NCI-H524 (cell line): Measurements from ENCODE around the gene TNS3.

Source experiments
- DNase-seq, 2 experiments: peaks; one replicate each; lab custom pipeline; 2025; lab: John Stamatoyannopoulos, UW

Gene TNS3

GRCh38 chr7:47407136-47407535, 174.8 kb downstream of the TNS3 start:
- DNase-seq, result no peak

DNA sequence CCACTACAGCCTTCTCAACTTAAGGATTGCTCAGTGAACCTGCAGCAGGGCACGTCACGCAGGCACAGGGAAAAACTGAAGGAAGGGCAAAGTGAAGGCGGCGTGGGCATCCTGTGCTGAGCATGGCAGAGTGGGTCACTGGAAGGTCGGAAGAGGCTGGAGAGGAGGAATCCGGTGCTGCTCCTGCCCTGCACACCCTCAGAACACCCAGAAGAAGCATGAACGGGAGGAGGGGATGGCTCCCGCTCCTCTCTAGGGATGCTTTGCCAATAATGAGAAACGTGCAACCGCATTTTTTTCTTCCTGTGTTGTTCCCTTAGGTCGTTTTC, 175.1 kb downstream of the TNS3 start:
- DNase-seq, result no peak

- DNase-seq, result peak in 1 of 2 experiments; percentile 49
Observed at GRCh38 chr7:47405921-47406800, 175.8 kb downstream of the TNS3 start.

DNA sequence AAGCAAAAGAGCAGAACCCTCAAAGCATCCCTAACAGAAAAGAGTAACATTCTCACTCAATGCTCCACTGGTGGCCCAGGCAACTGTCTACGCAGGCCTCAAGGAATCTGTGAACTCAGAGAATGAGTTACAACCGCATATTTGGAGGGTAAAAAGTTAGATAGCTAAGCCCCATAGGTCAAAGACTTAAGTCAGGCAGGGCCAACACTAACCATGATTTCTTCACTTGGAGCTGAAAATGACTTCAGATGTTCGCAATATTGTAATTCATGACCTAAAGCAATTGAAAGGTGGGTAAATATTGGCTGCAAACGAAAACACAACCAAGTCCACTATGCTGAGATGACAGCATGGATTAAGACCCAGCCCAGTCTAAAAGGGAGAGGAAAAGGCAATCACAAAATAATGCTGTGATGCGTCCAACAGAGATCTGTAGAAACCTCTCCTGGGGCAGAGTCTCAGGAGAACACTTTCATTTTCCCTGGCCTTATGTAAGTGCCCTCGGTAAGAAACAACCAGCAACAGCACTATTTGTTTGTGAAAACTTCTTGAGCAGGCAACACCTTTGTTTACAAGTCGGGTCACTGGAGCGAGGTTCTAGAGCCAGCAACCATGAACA, 176.5 kb downstream of the TNS3 start:
- DNase-seq, result no peak

DNA sequence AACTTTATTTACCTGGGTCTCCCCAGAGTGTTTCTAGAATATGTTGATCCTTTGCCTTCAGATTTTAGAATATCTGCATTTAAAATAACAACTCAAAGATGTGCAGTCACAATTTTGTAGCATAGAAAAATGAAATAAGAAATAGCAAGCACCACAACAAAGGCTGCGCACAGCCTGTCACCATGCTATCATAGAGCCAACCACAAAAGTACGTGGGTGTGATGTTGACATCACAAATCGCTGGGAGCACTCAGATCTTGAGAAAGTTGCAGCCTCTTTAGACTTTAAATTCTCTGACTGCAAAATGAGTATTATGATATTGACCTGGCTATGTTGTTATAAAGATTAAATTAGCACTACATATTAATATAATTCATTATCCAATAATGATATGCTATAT, 177.9 kb downstream of the TNS3 start:
- DNase-seq, result no peak

DNA sequence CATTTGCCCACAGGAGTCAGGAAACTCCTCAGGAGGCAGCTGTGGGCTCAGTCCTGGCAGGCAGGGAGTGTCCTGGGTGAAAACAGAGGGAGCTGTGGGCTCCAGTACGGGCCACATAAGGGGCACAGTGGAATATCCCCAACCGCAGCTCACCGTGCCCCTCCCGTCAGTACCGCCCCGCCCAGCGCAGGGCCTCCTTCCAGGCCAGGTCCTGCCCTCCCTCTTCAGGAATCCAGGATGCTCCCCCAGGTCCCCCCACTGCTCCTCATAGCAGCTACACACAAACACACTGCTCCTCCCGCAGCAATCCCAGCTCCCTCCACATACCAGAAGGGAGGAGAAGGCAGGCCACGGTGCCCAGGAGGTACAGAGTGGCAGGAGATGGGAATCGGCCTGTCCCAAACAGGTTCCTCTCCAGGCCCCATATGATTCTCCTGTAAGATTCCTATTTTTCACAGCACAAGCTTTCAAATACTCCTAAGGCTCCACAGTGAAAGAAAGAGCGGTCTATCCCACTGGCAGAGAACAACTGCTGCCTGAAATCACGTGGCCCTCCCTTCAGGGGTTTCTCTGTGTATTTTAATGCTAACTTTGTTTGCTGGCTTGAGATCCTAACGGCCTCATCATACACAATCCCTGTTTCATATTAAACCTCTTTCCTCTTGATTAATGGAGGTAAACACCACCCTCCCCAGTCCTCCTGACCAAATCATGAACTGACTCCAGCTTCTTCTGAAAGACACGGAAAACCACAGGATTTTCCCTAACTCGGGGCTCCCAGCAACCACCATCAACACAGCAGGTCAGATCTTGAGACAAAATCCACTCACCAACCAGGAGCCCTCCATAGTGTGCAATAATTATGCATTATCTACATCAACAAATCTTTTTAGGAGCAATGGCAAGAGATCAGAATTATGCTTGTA, 178.7 kb downstream of the TNS3 start:
- DNase-seq, result no peak

DNA sequence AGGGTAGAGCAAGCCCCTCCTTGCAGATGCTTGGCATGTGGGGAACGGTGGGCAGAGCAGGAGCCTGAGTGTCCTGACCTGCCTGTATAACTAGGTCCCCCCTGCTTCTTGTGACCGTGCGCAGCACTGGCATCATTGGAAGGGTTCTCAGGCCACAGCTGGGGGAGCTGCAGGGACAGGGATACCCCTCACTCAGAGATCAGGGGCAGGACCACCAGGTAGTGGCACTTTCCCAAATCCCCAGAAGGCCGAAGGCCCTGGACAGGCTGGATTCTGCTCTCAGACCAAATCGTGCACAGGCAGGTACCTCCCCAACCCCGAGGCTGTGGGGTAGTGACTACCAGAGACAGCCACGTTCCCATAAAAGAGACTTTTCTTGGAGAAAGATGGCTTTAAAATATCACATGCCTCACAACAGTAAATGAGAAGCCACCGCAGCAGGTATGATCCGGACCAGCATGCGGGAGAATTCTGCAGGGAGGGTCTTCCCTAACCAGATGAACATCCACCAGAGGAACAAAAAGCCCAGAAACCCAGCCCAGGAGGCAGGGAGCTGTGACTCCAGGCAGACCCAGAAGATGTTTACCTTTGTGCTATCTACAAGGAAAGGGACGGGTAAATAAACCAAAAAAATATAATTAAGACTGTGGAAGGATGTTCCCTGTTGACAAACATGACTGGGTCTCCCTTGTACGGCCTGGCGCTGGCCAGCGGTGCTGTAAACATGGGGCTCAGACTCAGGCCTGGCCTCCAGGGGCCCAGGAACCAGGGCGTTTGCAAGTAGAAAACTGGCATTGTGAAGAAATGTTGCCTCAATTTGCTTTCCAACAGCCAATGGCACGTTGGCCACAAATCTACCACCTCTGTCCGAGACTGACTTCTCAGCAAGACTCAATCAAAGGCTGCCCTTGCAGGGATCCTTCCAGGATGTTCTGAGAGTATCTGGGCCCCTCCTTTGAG, 180.0 kb downstream of the TNS3 start:
- no peak for DNase-seq

GRCh38 chr7:47400741-47401206, 181.1 kb downstream of the TNS3 start:
- DNase-seq, result no peak

GRCh38 chr7:47400001-47400400, 181.9 kb downstream of the TNS3 start:
- DNase-seq, result no peak

DNA sequence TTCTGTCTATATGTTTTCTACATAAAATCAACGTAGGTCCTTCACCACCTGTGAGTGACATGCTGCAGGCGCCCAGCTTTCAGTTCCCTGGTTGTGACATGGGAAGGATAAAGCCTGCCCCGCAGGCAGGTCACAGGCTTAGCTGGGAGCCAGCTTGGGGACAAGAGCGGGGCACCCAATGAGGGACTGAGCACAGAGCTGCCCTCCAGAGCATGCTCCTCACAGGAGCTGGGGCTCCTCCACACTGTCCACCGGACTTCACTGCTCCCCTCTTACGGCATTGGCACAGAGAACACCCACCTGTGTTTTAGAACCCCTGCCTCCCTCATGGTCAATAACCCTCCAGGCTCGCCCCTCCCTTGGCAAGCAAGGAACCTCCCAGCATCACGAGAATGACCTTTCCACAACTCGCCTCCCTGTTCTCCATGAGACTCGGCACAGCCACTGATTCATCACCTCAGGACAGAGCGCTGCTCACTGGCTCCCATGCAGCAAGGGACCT, 187.1 kb downstream of the TNS3 start:
- DNase-seq, result no peak

DNA sequence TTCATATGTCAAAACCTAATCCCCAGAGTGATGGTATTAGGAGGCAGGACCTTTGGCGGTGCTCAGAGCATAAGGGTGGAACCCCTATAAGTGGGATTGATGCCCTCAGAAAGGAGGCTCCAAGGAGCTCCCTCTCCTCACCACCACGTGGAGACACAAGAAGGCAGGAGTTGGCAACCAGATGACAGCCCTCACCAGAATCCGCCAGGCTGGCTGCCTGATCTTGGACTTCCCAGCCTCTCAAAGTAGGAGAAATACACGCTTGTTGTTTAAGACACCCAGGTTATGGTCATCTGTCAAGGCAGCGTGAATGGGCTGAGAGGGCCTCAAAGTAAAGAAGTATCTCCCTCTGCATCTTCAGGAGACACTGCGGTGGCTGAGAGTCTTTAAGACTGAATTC, 187.7 kb downstream of the TNS3 start:
- no peak for DNase-seq

- DNase-seq, result no peak
Observed at GRCh38 chr7:47393406-47393805, 188.5 kb downstream of the TNS3 start.

- DNase-seq, result no peak
Observed at GRCh38 chr7:47392241-47392759, 189.6 kb downstream of the TNS3 start.

DNA sequence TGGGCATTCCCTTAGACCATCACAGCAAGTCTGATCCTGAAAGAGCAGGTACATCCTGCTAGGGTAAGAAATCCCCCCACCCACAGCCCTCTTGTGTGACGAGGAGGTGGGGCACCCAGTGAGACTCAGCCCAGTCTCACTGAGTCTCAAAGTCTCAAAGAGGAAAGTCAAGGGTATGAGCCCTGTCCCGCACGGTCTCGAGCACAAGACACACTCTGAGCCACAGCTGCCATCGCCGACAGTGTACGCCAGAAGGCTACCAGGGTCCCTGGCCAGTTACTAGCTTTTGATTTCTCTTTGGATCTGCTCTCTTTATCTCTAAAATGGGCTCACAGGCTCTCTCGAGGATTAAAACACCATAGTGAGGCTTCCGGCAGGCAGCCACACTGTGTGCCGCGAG, 190.2 kb downstream of the TNS3 start:
- DNase-seq, result no peak

DNA sequence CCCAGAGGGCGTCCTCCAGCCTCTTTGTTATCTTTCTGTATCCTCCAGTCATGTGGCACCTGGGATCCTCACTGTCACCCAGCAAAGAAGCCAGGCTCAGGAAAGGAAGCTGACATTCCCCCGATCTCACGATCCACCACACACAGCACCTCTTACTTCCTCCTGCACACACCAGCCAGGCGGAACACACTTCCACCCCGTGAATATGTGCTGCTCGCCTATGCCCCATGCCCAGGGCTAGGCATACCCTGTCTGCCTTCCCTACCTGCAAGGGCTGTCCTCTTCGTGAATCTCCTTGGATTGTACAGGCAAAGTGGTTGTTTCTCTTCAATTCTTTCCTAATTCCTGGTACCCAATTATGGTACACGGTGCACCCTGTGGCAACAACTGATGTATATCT, 191.0 kb downstream of the TNS3 start:
- no peak for DNase-seq

- DNase-seq, result no peak
Observed at GRCh38 chr7:47389923-47390630, 191.8 kb downstream of the TNS3 start.

GRCh38 chr7:47389171-47389922, 192.6 kb downstream of the TNS3 start:
- no peak for DNase-seq

GRCh38 chr7:47387506-47387905, 194.4 kb downstream of the TNS3 start:
- DNase-seq, result no peak

DNA sequence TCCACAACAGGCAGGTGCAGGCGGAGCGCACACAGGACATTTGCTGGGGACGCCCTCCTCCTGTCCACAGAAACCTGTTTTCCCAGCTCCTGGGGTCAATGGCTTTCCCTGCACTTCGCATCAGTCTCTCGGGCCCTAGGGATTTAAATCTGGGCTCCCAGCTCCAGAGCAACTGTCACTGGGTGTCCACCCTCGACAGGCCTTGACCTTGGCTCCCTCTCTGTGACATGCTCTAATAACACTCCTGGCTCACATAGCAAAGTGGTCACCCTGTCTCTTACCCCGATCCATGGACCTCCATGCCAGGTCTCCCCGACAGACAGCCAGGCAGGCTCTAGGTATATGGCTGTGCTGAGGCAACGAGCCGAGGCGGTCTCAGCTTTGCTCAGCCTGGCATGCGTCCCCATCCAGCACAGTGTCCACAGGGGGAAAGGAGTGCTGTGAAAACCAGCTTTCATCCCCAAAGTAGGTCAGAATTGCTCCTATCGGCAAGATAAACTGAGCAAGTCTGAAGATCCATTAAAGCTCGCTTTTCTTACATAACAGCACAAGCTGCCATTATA, 195.6 kb downstream of the TNS3 start:
- no peak for DNase-seq
